ENCODE data around the gene BRI3BP.

GRCh38 chr12:124968656-124969055 is 24.8 kb upstream of the BRI3BP start:
- no peak for TF ChIP-seq CTCF (IDR thresholded peaks at IDR 0.05)
- no peak for TF ChIP-seq POLR2A (IDR thresholded peaks at IDR 0.05)

All from sigmoid colon (tissue), 3 donors.